GM18508 (cell line): ENCODE results near the gene OSBPL2.
A peak's percentile ranks its signal among the peaks of the same experiment; 100 is the strongest.

Source experiments
- ATAC-seq: cut with Tn5 transposase; IDR thresholded peaks from one replicate; pipeline ENCODE4 v1.9.1; 2021; ENCODE audit warnings: moderate number of reproducible peaks; ENCODE audit not compliant: insufficient read depth, unreplicated experiment

The OSBPL2 gene

GRCh38 chr20:62293111-62293784, 54.9 kb downstream of the OSBPL2 start:
- no peak for ATAC-seq

- no peak for ATAC-seq
Measured at GRCh38 chr20:62293946-62294345, 55.6 kb downstream of the OSBPL2 start.

DNA sequence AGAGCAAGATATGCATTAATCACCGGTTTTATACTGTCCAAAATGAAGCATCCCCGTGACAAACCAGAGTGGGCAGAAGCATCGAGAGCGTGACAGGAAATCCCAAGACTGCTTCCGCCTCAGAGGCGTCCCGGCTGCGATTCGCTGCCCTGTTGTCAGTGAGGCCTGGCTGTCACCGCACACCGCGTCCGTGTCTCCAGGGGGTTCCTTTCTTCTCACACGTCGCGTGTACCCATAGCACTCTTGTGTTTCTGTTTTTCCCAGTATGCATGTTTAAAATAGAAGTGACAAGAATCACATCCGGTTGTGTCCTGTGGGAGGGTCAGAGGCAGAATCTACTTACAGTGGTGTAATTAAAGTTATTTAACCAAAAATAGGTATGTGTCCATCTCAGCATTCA, 56.2 kb downstream of the OSBPL2 start:
- ATAC-seq, result no peak

GRCh38 chr20:62296724-62297448, 58.6 kb downstream of the OSBPL2 start:
- no peak for ATAC-seq

DNA sequence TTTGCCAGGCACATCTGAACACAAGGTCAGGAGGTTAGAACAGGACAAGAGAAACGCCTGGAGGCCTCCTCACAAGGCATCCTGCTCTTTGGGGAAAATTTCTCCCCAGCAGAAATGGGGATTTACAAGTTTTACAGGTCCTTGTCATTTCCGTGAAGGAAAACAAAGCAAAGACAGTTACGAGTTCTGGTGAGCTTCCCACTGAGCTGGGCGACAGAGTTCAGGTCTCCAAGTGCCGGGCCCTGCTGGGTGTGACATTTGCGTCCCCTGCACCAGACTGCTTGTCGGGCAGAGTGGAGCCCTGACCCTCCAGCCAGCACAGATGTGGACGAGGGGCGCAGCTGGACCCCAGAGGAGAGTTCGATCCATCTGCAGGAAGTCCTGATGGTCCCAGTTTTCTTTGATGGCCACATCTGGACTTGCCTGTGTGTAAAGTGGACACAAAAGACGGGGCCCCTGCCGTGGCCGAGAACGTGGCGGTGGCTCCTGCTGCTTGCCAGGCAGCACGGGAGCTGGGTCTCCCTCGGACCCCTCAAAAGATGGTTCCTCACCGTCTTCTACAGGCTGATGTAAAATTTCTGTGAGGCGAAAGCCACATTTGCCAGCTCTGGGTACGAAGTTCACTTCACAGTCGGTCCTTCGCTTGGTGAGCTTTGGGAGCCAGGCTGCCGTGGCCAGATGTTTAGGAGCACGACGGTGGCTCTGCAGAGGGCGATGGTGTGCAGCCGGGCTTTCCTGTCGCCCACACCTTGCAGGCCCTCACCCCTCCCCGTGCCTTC, 59.3 kb downstream of the OSBPL2 start:
- ATAC-seq, result no peak

DNA sequence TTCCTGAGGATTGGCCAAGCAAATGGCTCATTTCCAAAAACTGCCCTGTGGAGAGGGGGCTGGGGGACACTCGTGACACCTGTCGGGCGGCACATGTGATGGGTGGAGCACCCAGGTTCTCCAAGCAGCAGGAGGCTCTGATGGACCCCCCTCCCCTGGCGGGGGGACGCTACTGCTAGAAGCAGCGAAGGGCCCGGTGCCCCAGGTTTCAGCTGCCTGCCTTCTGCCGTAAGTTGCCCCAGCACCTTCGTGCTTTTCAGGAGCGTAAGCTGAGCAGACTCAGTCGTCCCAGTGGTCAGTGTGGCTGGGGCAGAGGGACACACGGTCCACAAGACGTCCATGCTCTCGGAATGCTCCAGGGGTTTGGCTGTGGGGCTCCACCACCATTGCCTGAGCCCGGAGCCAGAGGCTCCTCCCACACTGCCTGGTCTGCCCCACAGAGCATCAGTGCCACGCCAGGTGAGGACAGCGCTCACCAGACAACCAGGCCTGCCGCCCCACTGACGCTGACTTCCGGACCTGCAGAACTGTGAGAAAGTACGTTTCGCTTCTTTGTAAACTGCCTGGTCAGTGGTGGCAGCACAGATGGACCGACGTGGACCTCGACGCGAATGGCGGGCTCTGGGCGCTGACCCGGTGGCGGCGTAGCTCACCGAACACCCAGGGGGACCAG, 60.4 kb downstream of the OSBPL2 start:
- ATAC-seq, result no peak

DNA sequence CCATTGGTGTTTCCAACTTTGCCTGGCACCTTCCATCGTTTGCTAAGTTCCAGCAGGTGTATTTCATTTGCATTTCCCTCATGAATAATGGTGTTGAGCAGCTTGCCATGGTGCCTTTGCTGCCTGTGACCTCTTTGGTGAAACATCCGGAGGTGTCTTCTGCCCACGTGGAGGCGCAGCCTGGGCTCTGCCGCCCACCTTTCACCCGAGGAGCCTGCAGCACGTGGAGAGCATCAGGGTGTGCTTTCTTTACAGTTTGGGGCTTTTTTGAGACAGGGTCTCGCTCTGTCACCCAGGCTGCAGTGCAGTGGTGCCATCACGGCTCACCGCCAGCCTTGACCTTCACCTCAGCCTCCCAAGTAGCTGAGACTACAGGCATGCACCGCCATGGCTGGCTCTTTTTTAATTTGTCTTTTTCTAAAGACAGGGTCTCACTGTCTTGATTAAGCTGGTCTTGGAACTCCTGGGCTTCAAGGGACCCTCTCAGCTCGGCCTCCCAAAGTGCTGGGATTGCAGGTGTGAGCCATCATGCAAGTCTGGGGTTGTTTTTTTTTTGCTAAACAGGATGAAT, 61.4 kb downstream of the OSBPL2 start:
- no peak for ATAC-seq

DNA sequence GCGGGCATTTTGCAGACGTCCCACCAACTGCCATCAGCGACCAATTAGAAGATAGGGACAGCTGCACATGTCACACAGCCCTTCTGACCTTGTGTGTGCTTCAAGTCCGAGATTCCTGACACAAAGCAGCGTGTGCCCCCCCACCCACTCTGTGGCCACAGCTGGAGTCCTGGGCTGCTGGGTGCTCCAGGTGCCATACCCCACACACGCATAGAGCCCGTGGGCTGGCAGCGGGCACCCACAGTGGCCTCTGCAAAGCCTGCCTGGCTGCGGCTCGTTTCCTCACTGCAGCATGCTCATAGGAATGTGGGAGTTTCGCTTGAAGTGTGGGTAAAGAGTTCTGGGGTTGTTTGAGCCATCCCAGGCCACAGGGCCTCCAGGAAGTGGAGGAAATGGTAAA, 62.0 kb downstream of the OSBPL2 start:
- no peak for ATAC-seq

DNA sequence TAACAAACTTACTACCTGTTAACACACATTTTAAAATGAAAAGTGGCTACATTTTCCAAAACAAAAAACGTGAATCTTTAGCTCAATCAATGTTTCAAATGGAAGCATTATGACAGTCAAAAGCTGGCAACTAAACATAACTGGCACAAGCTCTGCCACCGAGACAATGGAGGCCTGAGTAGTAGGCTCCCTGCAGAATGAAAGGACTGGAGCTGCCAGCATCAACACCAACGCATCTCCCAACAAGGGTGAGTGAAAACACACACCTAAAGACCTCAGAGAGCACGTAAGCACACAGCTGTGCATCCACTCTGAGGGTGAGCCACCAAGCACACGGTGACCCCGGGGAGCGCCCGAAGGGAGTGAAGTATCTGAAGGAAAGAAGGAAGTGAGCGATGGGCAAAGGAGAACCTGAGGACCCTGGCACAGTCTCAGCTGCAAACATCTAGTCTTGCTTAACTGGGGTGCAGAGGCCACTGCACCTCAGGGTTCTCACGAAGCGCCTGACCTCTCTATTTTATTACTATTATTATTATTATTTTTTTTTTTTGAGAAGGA, 62.9 kb downstream of the OSBPL2 start:
- ATAC-seq, result no peak

DNA sequence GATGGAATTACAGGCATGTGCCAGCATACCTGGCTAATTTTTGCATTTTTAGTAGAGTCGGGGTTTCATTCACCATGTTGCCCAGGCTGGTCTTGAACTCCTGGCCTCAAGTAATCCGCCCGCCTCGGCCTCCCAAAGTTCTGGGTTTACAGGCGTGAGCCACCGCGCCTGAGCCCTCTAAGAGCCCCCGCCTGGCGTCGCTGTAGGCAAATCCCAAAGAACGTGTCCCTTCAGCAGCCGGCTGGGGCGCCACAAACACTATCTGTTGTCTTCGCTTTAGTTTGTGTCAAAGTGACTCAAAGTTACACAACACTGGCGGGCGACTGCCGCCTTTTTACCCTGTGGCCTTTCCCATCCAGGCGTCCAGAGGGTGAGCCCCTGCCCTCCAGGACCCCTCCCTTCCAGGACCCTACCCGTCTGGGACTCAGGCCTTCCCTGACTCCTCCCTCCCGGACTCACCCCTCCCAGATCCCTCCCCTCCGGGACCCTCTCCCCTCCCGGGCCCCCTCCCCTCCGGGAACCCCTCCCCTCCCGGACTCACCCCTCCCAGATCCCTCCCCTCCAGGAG, 63.5 kb downstream of the OSBPL2 start:
- ATAC-seq, result no peak

DNA sequence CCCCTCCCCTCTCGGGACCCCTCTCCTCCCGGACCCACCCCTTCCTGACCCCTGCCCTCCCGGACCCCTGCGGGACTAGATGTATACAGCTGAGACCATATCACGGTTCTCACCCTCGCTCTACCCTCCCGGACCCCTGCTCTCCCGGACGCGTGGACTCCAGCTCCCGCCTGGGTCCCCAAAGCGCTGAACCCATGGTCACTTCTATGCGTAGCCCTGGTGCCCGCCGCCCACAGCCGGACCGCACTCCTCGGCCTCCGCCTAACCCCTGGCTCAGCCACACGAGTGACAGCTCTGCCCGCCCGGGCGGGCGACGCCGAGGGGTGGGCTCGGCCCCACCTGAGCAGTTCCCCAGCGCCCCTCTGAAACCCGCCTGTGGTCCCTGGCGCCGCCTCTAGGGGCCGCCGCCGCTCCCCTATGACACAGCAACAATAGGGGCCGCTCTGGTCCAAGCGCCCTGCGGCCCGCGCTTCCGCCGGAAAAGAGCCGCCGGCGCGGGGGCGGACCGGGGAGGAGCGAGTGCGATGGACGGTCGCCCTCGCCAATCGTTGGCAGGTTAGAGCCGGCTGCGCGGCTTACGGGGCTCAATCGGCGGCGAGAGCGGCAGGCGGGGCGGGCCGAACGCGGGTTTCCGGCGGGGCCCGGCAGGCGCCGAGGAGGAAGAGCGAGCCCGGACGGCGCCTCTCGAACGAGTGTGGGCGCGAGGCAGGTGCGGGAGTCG, 64.2 kb downstream of the OSBPL2 start, which contains the start of gene ADRM1:
Gene ADRM1, plus strand, starts transcription at position 657 of the 721 bp plus-strand sequence. CDS start 572 bp downstream, outside the sequence.
- peak; percentile 48 for ATAC-seq

GRCh38 chr20:62303062-62303339, 64.7 kb downstream of the OSBPL2 start:
- no peak for ATAC-seq

GRCh38 chr20:62303340-62304226, 65.3 kb downstream of the OSBPL2 start:
- ATAC-seq, result no peak

DNA sequence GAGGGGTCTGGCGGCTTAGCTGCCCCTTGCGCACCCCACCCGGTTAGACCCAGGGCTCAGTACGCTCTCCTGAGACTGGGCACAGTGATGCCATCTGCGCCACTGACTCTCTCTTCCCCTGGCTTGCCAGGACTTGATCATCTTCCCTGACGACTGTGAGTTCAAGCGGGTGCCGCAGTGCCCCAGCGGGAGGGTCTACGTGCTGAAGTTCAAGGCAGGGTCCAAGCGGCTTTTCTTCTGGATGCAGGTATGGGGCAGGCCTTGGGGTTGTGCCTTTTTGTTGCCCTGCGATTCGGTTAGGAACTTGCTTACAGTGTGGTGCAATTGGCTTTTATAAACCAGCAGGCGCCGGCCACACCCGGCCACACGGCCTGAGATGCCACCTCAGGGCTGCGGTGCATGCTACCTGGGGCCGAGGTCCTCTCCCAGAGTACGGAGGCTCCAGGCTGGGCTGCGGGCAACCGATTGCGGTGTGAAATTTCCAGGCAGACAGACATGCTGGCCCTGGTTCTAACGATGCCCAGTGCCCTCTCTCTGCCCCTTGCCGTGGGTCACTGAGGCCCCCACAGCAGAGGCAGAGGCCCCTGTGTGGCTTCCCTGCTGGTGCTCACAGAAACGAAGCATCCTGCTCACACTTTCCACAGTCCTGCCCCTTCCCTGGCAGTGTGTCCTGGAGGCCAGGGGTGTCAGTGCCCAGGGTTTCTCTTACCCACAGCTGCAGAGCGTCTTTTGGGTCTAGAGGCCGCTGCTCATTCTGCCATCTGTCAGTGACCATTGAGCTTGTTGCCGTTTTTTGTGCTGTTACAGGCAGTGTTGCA, 66.2 kb downstream of the OSBPL2 start:
- ATAC-seq, result no peak

- ATAC-seq, result no peak
Measured at GRCh38 chr20:62305149-62305764, 66.9 kb downstream of the OSBPL2 start.

DNA sequence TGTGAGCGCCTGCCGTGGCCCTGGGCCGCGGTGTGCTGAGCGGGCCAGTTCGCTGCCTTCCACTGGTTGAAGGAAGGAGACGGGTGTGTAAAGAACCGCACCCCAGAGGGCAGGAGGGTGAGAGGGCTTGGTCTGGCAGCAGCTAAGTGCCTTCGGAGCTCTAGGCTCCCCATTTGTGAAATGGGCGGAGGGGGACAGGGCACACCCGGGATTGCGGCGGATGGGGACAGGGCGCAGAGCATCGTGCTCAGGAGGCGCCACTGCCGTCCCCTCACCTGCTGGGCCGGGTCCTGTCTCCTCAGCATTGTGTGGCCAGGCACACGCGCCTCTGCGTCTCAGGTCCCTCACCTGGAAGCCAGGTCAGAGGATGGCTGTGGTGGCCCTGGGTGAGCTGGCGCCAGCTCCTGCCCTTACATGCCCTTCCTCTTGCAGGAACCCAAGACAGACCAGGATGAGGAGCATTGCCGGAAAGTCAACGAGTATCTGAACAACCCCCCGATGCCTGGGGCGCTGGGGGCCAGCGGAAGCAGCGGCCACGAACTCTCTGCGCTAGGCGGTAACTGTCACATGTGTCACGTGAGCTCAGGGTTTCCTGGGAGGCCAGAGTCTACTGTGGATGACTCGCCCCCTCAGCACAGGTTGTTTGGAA, 67.6 kb downstream of the OSBPL2 start:
- no peak for ATAC-seq
